Renal cortical epithelial cell (primary cell): Measurements from ENCODE around the gene ABHD2. TPM values are rescaled to one million over a fixed set of nuclear protein-coding genes. Genes with fewer than 3 reads are reported as not detected.
A peak's percentile ranks its signal among the peaks of the same experiment; 100 is the strongest.
"Not testable (repeated sequence)": the region's sequence is repeated elsewhere in the genome, so short reads cannot be mapped to it uniquely, and the experiment has no call there.

Source experiments
- DNase-seq: peaks from one replicate; pipeline ENCODE4 v3.0.0-alpha.2; 2011; ENCODE audit warnings: low read depth
- total RNA-seq: library from RNA; depleted of rRNA; stranded (reverse); fragments of >200 nt; gene quantifications from 2 replicates; pipeline ENCODE4 v1.2.3, GENCODE V29; 2014

Gene ABHD2
- total RNA-seq, 1 donor from 2014 or later: 82.1 TPM

DNA sequence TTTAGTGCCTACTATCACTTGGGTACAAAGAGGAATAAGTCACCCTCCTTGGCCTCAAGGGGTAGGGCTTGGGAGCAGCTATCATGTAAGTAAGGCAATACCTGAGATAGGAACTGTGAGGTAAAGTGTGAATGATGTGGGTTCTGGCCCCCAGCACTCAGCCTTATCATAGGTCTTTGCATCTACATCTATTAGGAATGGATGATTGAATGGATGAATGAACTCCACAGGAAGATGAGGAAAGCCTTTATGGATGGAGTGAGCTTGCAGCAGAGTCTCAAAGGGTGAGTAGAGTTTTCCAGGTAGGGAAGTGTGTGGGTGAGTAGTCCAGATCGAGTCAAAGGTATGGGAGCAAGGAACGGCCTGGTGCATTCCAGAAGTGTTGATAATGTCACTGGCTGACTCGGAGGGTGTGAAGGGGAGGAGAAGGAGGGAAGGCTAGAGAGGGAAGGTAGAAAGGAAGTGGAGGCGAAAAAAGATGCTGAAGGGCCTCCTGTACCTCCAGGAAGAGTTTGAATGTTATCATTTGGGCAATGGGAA, 13.1 kb upstream of the ABHD2 start:
- DNase-seq: peak; percentile 36

- no peak for DNase-seq
Measured at GRCh38 chr15:89075846-89076245, 12.4 kb upstream of the ABHD2 start.

- no peak for DNase-seq
Measured at GRCh38 chr15:89077750-89078149, 10.5 kb upstream of the ABHD2 start.

GRCh38 chr15:89078851-89079810, 9.1 kb upstream of the ABHD2 start:
- no peak for DNase-seq

DNA sequence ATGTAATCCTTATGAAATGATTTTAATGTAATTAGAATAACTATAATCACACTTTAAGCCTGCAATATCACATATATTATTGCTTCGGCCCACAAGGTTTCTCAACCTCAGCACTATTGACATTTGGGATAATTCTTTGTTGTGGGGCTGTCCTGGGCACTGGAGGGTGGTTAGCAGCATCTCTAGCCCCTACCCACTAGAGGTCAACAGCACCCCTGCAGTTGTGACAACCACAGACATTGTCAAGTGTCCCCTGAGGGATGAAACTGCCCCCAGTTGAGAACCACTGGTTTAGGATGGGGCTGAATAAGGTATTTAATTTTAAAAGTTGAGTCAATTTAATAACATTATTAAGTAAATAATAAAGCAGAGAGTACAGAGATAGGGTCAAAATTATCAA, 6.4 kb upstream of the ABHD2 start:
- DNase-seq: no peak

DNA sequence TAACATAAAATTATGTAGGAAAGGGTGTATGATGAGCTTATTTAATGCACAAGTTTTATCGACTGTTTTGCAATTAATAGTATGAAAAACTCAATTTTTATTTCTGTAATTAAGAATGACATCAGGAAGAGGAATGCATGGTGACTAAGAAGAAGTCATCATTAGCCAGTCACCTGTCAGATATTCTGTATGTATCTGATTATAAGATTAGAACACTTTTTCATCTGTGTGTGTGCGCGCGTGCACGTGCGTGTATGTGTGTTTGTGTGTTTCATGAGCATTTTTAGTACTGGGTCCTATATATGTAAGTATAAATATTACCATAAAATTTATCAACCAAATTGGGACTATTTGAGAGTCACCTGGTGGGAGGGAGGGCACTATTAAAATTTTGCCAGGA, 5.0 kb upstream of the ABHD2 start:
- DNase-seq: no peak

DNA sequence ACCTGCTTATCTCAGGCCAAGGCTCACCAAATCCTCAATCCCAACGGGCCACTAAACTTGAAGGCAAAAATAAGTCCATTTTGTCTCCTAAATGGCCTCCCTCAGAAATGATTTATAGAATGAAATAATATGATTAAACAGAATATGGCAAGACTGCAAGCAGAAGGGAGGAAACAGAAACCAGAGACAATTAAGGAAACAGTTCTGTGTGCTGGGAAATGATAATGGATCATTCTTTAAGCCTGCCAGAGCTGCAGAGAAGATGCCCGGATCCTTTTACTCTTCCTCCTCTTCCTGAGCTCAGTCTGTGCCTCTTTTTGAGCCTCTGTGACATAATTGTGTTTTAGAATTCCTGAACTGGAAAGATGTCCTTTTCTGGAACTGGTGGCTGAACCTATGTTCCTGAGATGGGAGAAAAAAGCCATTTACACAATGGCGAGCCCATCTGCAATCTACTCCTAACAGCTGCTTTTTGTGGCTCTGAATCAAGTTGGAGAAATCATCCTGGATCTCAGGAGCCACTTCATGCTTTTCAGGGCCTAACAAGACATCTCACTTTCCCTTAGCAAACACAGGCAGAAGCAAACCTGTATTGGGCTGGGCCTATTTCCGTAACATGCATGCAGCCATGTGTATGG, 2.8 kb upstream of the ABHD2 start:
- no peak for DNase-seq

DNA sequence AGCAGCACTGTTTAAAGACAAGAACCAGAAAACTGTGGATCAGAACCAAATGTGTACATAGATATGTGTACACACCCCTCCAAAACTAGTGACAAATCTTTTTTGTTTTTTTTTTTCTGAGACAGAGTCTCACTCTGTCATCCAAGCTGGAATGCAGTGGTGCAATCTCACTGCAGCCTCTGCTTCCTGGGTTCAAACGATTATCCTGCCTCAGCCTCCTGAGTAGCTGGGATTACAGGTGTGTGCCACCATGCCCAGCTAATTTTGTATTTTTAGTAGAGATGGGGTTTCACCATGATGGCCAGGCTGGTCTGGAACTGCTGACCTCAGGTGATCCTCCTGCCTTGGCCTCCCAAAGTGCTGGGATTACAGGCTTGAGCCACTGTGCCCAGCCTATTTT, 2.3 kb upstream of the ABHD2 start:
- not testable (repeated sequence) for DNase-seq

- not testable (repeated sequence) for DNase-seq
Measured at GRCh38 chr15:89086390-89086789, 1.9 kb upstream of the ABHD2 start.

GRCh38 chr15:89087161-89087829, 961 bp upstream of the ABHD2 start:
- DNase-seq: peak; percentile 61

GRCh38 chr15:89088605-89089315, 504 bp downstream of the ABHD2 start:
- DNase-seq: no peak

DNA sequence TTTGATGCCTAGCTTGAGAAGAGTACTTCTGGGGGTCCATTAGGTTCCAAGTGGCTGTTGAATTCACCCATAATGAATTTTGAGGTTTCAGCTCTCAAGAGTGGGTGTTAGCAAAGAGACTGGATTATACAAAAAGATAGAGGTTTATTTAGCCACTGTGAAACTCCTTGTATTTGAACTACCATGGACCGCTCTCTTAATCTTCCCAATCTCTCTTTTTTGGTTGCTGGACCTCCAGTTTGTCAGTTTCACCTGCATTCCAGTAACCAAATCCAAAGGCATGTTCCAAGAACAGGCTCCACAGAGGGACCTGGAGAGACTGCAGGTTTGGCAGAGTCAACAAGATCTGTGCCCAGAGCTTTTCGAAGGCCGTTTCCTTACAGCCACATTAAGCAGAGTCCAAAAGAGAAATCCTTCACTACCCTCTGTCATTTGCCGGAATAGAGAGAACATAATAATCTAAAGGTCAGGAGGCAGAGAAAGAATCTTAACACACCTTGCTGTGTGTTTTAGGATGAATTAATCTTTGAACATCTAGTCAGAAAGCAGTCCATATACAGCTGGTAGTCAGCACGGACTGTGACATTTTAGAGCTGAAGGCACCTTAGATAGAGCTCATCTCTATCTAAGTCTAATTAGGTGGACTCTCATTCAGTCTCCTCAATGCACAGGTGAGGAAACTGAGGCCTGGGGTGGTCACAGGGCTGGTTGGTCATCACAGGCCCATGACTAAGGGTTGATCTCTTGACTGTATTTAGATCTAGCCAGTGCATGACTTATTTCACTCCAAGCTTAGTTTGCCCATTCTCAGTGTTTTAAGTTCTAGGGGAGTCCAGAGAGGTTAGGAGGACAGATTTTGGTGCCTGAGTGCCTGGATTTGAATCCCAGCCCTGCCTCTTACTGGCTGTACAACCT, 1.3 kb downstream of the ABHD2 start:
- no peak for DNase-seq

- DNase-seq: peak; percentile 77
Measured at GRCh38 chr15:89090791-89091626, 2.8 kb downstream of the ABHD2 start.

GRCh38 chr15:89091627-89092220, 3.5 kb downstream of the ABHD2 start:
- no peak for DNase-seq

- no peak for DNase-seq
Measured at GRCh38 chr15:89093509-89093908, 5.3 kb downstream of the ABHD2 start.

DNA sequence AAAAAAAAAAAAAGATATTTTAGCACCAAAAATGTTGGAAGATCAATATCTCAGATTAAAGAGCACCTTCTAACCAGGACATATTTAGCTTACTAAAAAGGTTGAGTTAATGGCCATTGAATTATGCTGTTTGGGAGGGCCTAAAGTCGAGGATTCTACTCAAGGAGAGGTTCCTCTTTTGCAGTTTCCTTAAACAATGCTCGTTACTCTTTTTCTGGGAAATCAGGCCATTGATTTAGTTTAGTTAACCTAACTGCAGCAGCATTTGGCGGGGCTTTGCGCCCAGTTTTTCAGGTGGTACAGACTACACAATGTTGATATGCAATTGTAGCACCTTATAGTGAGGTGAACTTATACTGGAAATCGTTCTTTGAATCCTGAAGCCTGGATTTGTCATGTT, 6.8 kb downstream of the ABHD2 start:
- DNase-seq: no peak

DNA sequence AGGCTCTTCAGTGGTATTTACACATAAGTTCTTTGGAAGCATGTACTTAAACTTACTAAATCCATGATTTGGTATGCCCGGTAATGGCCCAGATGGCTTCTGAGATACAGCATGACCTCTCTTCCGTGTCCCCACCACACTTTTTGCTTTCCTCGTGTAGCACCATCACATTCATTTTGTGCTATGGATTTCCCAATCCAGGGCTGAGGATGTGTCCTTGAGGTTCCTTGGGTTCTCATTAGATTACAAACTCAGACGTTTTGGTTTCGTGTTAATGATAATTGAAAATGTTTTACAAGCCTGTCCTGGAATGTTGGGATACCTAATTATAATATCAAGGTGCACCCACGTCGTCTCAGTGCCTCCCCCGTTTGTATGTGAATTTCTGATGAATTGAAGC, 7.3 kb downstream of the ABHD2 start:
- DNase-seq: no peak

GRCh38 chr15:89096664-89097063, 8.4 kb downstream of the ABHD2 start:
- DNase-seq: no peak

DNA sequence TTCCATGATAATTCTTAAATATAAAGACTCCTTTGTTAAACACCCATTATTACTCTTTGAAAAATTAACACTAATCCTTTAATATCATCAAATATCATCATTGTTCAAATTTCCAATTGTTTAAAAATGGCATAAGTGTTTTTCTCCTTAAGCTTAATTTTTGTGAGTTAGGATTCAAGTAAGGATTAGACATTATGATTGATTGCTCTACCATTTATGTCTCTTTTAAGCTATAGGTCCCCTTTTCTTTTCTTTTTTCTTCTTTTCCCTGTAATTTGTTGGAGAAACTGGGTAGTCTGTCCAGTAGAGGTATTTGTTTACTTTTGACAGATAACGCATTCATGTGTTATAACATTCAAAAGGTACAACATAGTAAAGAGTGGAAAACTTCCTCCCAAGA, 9.1 kb downstream of the ABHD2 start:
- no peak for DNase-seq
